Endothelial cell of umbilical vein (primary cell): ENCODE data around the gene ARHGAP10.

ENCODE experiments used
- EZH2 ChIP-seq: IDR thresholded peaks from 2 replicates; pipeline ENCODE4 v1.6.1; 2012; ENCODE audit warnings: borderline replicate concordance, low read depth, mild to moderate bottlenecking, moderate library complexity, low read length, inconsistent platforms; ENCODE audit not compliant: severe bottlenecking
- POLR2AphosphoS5 ChIP-seq: IDR thresholded peaks from 2 replicates; pipeline ENCODE4 v1.6.1; 2012; ENCODE audit warnings: low read depth, mild to moderate bottlenecking, control low read depth, low read length, moderate library complexity; ENCODE audit not compliant: insufficient read depth
- TF ChIP-seq, protein P1 (sequence below), 2 donors: IDR thresholded peaks; 1 replicate in 1 of 2; 2 replicates in 1 of 2; pipeline ENCODE4 v1.5.1; 2011; ENCODE audit warnings: low read length in 2 of 2, mild to moderate bottlenecking in 2 of 2, moderate library complexity in 2 of 2, control low read depth in 1 of 2, inconsistent platforms in 1 of 2, low read depth in 1 of 2; ENCODE audit not compliant: insufficient read depth in 1 of 2; ENCODE audit errors: extremely low read depth in 1 of 2

DNA sequence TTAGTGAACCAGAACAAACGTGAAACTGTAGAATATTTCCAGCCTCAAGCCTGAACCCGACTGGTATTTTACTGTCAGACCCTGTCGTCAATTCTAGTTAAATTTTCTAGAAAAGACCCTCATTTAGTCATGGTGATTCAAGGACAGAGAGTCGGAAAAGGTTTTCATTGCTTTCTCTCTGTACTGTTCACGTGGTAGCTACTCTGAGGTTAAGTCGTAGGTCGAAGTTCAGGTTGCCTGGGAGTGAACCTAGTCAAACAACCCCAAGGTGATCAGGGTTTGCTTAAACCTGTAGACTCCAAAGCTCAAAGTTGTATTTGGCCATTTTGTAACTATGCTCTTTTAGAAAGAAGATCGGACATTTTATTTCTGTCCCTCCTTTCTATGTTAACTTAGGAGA is 283.6 kb downstream of the ARHGAP10 start:
- TF ChIP-seq, protein P1, sequence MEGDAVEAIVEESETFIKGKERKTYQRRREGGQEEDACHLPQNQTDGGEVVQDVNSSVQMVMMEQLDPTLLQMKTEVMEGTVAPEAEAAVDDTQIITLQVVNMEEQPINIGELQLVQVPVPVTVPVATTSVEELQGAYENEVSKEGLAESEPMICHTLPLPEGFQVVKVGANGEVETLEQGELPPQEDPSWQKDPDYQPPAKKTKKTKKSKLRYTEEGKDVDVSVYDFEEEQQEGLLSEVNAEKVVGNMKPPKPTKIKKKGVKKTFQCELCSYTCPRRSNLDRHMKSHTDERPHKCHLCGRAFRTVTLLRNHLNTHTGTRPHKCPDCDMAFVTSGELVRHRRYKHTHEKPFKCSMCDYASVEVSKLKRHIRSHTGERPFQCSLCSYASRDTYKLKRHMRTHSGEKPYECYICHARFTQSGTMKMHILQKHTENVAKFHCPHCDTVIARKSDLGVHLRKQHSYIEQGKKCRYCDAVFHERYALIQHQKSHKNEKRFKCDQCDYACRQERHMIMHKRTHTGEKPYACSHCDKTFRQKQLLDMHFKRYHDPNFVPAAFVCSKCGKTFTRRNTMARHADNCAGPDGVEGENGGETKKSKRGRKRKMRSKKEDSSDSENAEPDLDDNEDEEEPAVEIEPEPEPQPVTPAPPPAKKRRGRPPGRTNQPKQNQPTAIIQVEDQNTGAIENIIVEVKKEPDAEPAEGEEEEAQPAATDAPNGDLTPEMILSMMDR (IDR thresholded peaks at IDR 0.05; ENCODE audit: extremely low read depth in 1 of 2, insufficient read depth in 1 of 2, low read depth in 1 of 2, low read length in 2 of 2) = no peak
- TF ChIP-seq EZH2 (no peak), POLR2AphosphoS5 (no peak)
